Stimulated activated CD8-positive, alpha-beta memory T cell treated with anti-CD3 and anti-CD28 coated beads, Interleukin-7, amount 100 ng/mL, for 1 hour (primary cell): Measurements from ENCODE around the gene OBSCN.

Experiments
- DNase-seq, 2 donors: peaks; one replicate each; pipeline ENCODE4 v3.0.0-alpha.2; 2020; ENCODE audit warnings: low read depth in 2 of 2

OBSCN gene

GRCh38 chr1:228368801-228369607 is 161.2 kb downstream of the OBSCN start:
- no peak for DNase-seq

- DNase-seq: no peak
Measured at GRCh38 chr1:228369608-228370438, 162.0 kb downstream of the OBSCN start.

GRCh38 chr1:228370439-228370940 is 162.6 kb downstream of the OBSCN start:
- no peak for DNase-seq

- no peak for DNase-seq
Measured at GRCh38 chr1:228370941-228371740, 163.3 kb downstream of the OBSCN start.

GRCh38 chr1:228371741-228372182 is 163.9 kb downstream of the OBSCN start:
- no peak for DNase-seq

- DNase-seq: no peak
Measured at GRCh38 chr1:228372183-228373003, 164.5 kb downstream of the OBSCN start.

GRCh38 chr1:228373004-228373680 is 165.3 kb downstream of the OBSCN start:
- no peak for DNase-seq

GRCh38 chr1:228373681-228374571 is 166.1 kb downstream of the OBSCN start:
- DNase-seq: no peak

- DNase-seq: no peak
Measured at GRCh38 chr1:228374711-228375577, 167.1 kb downstream of the OBSCN start.

- DNase-seq: no peak
Measured at GRCh38 chr1:228375578-228376261, 167.9 kb downstream of the OBSCN start.

- DNase-seq: no peak
Measured at GRCh38 chr1:228376262-228376628, 168.4 kb downstream of the OBSCN start.

- DNase-seq: no peak
Measured at GRCh38 chr1:228376651-228377631, 169.1 kb downstream of the OBSCN start.

- no peak for DNase-seq
Measured at GRCh38 chr1:228377664-228378089, 169.8 kb downstream of the OBSCN start.

GRCh38 chr1:228378090-228378872 is 170.4 kb downstream of the OBSCN start:
- peak in 1 of 2 donors; percentile 7 for DNase-seq

GRCh38 chr1:228378873-228379460 is 171.1 kb downstream of the OBSCN start:
- DNase-seq: no peak
